ENCODE data around the gene NABP2.

GRCh38 chr12:56248711-56249110 is 24.6 kb downstream of the NABP2 start:
- TF ChIP-seq CTCF (IDR thresholded peaks at IDR 0.05) = no peak
- no peak for TF ChIP-seq POLR2A (IDR thresholded peaks at IDR 0.05)
- no peak for TF ChIP-seq EP300 (IDR thresholded peaks at IDR 0.05)

All from ovary (tissue), 3 donors.